GM12892 (cell line): ENCODE measurements around the gene EMX1.

Experiments used
- DNase-seq: peaks from one replicate; pipeline ENCODE4 v3.0.0; 2011; ENCODE audit not compliant: insufficient read length
- FAIRE-seq: peaks from 2 replicates; lab custom pipeline; 2011; peaks lifted over from hg19 to GRCh38; lab: Jason Lieb, UNC
- POLR2A ChIP-seq: IDR thresholded peaks from 2 replicates; pipeline ENCODE4 v1.6.1; 2011; ENCODE audit warnings: low read depth, low read length, control low read depth
- POLR2AphosphoS5 ChIP-seq: IDR thresholded peaks from 2 replicates; pipeline ENCODE4 v1.6.1; 2011; ENCODE audit warnings: low read depth, low read length, control low read depth
- TAF1 ChIP-seq: IDR thresholded peaks from 2 replicates; pipeline ENCODE4 v1.6.1; 2011; ENCODE audit warnings: low read depth, mild to moderate bottlenecking, control low read depth, low read length, borderline replicate concordance

EMX1 gene

DNA sequence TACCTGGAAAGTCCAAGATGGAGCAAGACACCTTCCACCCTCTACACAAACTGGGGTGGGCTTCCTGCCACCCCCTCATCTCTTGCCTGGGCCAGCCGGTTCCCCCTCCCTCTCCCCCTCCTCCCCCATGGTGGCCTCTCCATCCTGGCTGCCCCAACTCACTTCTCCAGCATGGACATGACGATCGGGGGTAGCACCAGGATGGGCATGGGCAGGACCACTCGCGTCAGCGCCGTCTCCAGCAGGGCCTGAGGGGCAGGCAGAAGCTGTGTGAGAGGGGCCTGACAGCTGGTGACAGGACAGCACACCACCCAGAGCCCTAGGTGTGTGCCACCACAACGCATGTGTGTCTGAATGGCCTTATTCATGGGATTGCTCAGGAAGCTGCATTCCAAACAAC lies 51.0 kb downstream of the EMX1 start:
- no peak for FAIRE-seq
- DNase-seq = no peak
- TF ChIP-seq TAF1 (no peak), POLR2AphosphoS5 (no peak), POLR2A (no peak)

DNA sequence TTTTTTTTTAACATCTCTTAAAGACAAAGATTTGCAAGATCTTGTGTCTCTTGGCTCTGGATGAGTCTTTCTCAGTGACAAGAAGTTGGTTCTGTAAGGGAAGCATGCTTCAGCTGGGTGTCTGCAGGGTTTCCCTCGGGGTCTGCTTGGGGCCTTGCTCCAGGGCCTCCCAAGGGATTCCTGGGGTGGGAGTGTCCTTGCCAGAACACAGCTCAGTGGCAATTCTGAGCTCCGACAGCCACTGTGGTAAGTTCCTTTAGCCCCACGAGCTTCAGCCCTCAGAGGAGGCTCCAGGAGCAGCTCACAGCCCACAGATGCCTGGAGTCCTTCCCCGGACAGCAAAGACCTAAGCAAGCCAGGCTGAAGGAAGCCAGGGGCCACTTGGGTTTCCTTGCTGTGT lies 52.4 kb downstream of the EMX1 start:
- FAIRE-seq = no peak
- DNase-seq = no peak
- TF ChIP-seq TAF1 (no peak), POLR2AphosphoS5 (no peak), POLR2A (no peak)

DNA sequence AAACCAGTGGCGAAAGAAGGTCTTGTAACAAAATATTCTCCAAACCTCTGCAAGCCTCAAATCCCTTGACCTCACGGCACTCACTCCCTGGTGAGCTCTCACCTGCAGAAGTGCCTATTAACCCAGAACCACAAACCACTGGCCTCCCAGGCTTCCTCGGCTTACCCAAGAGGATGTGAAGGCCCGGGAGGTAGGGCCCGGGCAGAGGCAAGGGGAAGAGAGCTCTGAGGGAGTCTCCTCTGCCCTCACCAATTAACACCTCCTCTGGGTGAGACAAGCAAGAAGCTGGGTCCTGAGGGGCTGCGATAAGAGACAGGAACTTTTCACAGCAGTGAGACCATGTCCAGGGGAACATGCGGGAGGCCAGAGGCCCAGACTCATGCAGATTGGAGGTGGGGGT lies 53.7 kb downstream of the EMX1 start:
- TF ChIP-seq POLR2AphosphoS5 (no peak), POLR2A (no peak), TAF1 (no peak)
- DNase-seq (no peak), FAIRE-seq (no peak)

DNA sequence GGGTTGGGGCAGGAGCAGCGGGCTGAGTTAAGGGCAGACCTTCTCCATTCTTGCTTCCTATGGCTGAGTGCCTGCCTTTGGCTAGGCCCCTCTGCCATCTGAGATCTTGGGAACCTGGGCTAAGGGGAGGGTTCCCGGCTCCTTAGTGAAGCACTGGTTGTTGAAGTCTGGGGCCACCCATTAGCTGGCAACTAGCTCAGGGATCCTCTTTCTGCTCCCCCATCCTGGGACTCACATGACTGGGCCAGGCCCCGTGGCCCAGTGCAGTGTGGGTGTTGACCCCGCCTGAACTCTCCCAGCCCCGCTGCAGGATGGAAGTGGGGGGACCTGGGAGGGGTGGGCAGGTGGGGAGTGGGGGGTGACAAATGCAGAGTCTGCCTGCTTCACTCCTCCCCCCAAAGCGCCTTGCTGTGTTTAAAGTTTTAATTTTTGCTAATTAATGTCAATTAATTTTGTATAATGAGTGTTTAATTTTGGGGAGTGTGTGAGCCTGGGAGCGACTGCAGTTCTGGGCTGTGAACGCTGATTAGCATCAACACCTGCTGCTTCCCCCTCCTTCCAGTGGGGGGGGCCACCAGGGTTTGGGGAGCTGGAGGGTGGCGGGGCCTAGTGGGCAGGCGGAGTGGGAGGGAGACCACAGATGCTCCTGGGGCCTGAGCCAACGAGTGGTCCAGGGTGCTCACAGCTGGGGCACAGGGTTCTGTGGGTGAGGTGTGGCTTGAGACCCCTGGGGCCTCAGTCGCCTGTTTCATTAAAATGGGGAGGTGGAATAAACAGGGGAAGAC lies 55.2 kb downstream of the EMX1 start:
- TF ChIP-seq POLR2A (no peak), POLR2AphosphoS5 (no peak), TAF1 (no peak)
- FAIRE-seq = no peak
- DNase-seq = no peak

DNA sequence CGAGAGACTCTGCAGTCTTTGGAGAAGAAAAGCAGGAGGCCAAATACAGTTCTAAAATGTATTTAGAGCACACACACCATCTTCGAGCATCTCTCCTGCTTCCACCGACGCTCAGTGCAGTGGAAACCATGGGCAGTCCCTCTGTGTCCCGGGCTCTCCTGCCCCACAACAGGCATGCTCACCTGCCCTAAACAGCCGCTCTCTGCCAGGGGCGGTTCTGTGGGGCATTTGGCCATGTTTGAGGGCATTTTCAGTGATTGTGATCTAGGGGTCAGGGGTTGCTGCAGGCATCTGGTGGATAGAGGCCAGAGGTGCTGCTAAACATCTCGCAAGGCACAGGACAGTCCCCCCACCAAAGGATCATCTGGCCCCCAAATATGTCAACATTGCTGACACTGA lies 55.8 kb downstream of the EMX1 start:
- no peak for TF ChIP-seq POLR2A
- TF ChIP-seq TAF1 = no peak
- no peak for TF ChIP-seq POLR2AphosphoS5
- FAIRE-seq (no peak), DNase-seq (no peak)

DNA sequence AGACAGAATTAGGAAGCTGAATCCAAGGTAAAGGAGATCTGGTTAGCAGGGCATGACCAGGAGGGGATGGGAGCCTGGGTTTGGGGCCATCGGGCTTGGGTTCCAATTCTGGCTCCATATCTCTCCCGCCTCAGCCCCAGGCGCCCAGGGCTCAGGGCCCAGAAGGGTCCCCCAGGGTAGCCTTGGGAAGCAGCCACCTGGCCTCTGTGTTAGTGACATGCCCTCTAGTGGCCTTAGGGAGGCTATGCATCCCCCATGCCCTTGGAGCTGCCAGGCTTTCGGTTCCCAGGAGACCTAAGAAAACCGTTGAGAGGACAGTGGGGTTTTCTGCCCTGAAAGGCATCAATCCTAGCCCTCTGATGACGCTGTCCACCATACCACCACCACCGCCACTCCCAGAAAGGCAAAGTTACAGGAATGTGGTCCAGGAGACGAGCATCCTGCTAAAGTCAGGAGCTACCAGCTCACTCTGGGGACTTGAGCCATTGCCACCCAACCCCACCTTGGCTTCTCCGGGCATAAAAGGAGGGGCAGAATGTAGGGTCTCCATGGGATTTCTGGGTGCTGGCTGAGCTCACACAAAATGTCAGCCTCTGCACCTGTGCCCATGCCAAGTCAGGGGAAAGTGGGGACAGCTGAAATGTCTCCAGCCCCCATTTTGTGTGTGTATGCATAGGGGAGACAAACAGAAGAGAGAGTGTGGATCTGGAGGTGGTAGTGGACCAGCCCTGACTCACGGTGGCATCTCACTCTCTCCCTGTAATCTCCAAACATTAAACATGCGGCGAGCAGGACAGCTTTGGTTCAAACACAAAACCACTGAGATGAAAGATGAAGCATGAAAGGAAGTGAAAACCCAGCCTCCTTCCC lies 56.5 kb downstream of the EMX1 start:
- peak; percentile 73 for DNase-seq
- TF ChIP-seq POLR2AphosphoS5 (no peak), TAF1 (no peak), POLR2A (no peak)
- FAIRE-seq = peak; percentile 61

DNA sequence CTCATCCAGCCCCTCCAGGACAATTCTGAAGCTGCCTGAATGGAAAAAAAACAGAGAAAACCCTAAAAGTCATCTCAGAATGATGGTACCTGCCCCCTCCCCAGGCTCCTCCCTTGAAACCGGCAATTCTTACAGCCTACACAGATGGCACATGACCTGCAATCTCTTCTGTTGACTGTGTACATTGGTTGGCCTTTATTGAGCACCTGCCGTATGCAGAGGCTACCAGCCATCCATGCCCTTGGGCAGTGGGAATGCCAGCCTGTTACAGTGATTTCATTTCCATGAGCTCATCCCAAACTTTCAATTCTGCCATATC lies 57.1 kb downstream of the EMX1 start:
- no peak for TF ChIP-seq POLR2A
- no peak for DNase-seq
- FAIRE-seq = no peak

DNA sequence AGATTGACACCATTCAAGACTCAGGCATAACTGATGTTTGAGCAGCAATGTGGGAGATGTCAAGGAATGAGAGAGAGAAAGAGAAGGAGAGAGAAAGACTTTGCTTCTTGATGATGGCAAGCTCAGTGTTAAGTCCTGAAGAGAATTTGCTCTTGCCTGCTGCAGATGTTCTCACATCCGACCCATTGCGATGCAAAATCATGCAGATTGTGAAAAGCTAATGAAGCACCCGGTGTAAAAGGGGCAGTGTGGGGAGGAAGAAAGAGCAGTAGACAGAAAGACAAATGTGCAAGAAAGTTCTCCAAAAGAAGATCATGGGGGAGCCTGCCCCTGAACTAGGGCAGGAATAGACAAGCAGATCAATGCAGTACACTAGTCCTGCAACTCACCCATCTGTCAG lies 57.7 kb downstream of the EMX1 start:
- DNase-seq (no peak), FAIRE-seq (no peak)
- TF ChIP-seq POLR2A (no peak), POLR2AphosphoS5 (no peak), TAF1 (no peak)

DNA sequence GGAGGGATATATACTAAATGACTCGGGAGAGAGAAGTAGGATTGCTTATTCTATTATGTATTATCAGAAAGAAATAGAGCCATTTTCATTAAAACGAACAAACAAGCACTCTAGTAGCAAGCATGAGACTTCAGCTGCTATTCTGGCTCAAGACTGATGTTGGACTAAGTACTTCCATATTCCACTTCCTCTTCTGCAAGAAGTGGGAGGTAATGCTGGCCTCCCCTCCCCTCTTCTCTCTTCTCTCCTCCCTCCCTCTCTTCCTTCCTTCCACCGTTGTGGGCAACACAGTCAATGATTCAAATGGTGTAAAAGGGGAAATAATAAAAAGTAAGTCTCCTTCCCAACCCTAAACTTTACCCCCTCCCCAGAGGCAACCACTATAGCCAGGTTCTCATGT lies 62.6 kb downstream of the EMX1 start:
- DNase-seq (no peak), FAIRE-seq (no peak)
- TF ChIP-seq POLR2A (no peak), POLR2AphosphoS5 (no peak), TAF1 (no peak)

DNA sequence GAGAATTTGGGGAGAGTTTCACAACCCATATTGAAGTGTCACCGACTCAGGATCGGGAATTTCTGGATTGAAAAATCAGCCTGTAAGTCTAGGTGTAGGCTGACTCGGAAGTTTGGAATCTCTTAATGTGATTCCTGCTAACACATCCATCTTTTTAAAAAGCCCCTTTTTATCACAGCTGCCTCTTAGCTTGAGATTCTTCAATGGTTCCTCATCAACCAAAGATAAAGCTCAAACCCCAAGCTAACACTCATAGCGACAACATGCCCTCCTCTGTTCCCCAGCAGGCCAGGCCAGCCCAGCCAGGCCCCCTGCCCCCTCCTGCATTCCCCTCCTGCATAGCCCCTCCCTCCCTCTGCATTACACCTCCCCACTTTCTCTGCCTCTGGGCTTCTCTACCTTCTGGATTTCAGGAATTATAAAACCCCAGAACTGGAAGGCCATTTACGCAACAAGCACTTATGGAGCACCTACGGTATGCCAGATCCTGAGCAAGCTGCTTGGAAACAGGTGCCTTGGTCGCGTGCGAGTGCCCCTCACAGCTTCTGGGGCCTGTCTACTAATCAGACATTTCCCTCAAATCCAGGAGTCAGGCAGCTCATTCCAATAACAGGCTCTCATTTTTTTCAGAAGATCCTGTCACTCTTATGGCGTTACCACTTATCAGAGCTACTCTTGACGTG lies 63.4 kb downstream of the EMX1 start:
- no peak for DNase-seq
- FAIRE-seq = no peak
- TF ChIP-seq POLR2AphosphoS5 (no peak), TAF1 (no peak), POLR2A (no peak)

DNA sequence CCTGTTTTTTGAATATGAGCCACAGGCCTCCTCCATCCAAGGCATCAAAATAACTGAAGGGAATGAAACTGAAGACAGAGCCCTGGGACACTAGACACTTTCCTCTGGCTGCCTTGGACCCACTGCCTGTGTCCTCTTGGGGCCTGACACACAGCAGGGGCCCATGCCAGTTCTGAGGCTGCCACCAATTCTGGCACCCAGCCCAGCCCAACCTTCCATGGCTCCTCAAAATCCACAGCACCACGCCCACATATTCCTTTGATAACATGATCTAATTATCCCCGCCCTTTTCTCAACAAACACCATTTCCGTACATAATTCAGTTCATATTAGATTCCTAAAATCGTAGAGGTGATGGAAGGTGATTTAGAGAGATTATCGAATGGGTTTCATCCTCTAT lies 64.2 kb downstream of the EMX1 start:
- FAIRE-seq = no peak
- no peak for DNase-seq
- TF ChIP-seq POLR2AphosphoS5 (no peak), POLR2A (no peak), TAF1 (no peak)

DNA sequence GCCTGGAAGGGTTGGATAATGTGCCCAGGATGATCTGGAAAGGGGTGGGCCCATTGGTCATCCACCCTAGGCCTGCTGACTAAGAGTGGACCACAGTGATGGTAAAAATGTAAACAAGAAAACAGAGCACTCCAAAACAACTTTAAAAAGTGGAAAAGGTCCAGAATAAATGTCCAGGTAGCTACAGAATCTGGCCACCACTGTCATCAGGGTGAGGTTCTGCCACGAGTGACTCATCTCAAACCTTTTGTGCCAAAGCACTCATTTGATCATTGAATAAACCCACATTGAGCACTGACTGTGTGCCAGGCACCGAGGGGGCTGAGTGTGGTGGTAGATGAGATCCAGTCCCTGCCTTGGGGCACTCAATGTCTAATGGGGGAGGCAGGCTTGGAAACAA lies 64.9 kb downstream of the EMX1 start:
- FAIRE-seq (no peak), DNase-seq (no peak)
- TF ChIP-seq TAF1 = no peak
- TF ChIP-seq POLR2A = no peak
- no peak for TF ChIP-seq POLR2AphosphoS5
